Stomach (tissue), 9 donors: ENCODE measurements around the gene DDX54. TPM values are rescaled to one million over a fixed set of nuclear protein-coding genes. Genes with fewer than 3 reads are reported as not detected.

ENCODE experiments used
- DNase-seq, 2 donors: peaks; one replicate each; pipeline versions ENCODE4 v3.0.0 to v3.0.0-alpha.2; 2013 to 2019
- H3K27ac ChIP-seq, 5 donors: fragments of 200-600 bp in 4 of 5; sonication (generic) in 4 of 5; one replicate each; pipeline ENCODE4 v1.5.1; 2013 to 2019; ENCODE audit warnings: mild to moderate bottlenecking in 1 of 5, moderate library complexity in 1 of 5
- H3K27me3 ChIP-seq, 3 donors: fragments of 200-600 bp; sonication (generic); one replicate each; pipeline ENCODE4 v1.5.1; 2017 to 2019; ENCODE audit warnings: mixed run types in 1 of 3
- H3K36me3 ChIP-seq, 4 donors: fragments of 200-600 bp; sonication (generic); 1 replicate in 3 of 4; 2 replicates in 1 of 4; pipeline ENCODE4 v1.5.1; 2016 to 2019
- H3K4me1 ChIP-seq, 4 donors: fragments of 200-600 bp; sonication (generic); one replicate each; pipeline ENCODE4 v1.5.1; 2016 to 2019
- H3K4me3 ChIP-seq, 4 donors: fragments of 200-600 bp; sonication (generic) in 3 of 4; one replicate each; pipeline ENCODE4 v1.5.1; 2016 to 2019; ENCODE audit warnings: mild to moderate bottlenecking in 1 of 4
- H3K9me3 ChIP-seq, 4 donors: fragments of 200-600 bp; sonication (generic); one replicate each; pipeline ENCODE4 v1.5.1; 2016 to 2019
- EP300 ChIP-seq: sonication (generic); formaldehyde crosslinking; IDR thresholded peaks from one replicate; pipeline ENCODE4 v1.6.1; 2017; ENCODE audit warnings: antibody characterized with exemption
- POLR2A ChIP-seq, 4 donors: fragments of 450-650 bp; IDR thresholded peaks; one replicate each; pipeline ENCODE4 v1.6.1; 2016; ENCODE audit warnings: antibody characterized with exemption in 4 of 4, control low read depth in 2 of 4, mild to moderate bottlenecking in 1 of 4, moderate library complexity in 1 of 4
- POLR2AphosphoS5 ChIP-seq, 3 donors: sonication (generic); formaldehyde crosslinking; IDR thresholded peaks; one replicate each; pipeline ENCODE4 v1.6.1; 2016; ENCODE audit warnings: antibody characterized with exemption in 3 of 3
- WGBS, 5 donors: extraction: QIAGEN DNeasy Blood & Tissue Kit in 3 of 5; methylation state at CpG; one replicate each; pipeline versions ENCODE4 v1.1.5 to v1.1.7; 2013 to 2018; 5-methylcytosine and 5-hydroxymethylcytosine counted together
- intact Hi-C: fragments of 100-400 bp; cut with DNase I; formaldehyde crosslinking; loops from one replicate; pipeline ENCODE4 v1.15.1; 2023; ENCODE audit warnings: low total_unique reads
- polyA plus RNA-seq, 3 donors: library from polyadenylated mRNA; stranded (reverse); fragments of 200-250 nt; gene quantifications; one replicate each; pipeline ENCODE4 v1.2.3, GENCODE V29; 2013
- total RNA-seq, 5 donors: library from RNA; depleted of rRNA; stranded (reverse); fragments of >200 nt; gene quantifications; one replicate each; pipeline versions ENCODE4 v1.1.0 to v1.2.3, GENCODE V29; 2014 to 2016
- TF ChIP-seq, protein P1 (sequence below), 7 experiments: fragments of 450-650 bp in 4 of 7; fragments of 200-600 bp in 3 of 7; sonication (generic) in 3 of 7; IDR thresholded peaks; one replicate each; pipeline ENCODE4 v1.5.1; 2016 to 2019; ENCODE audit warnings: antibody characterized with exemption in 7 of 7, control low read depth in 2 of 7, mild to moderate bottlenecking in 1 of 7
- donor health status: healthy with polysubstance abuse.
- donor health status: Bipolar disorder and iron deficiency.
- donor health status: healthy.

Gene DDX54
- total and polyA plus RNA-seq, 8 donors: 14.6 to 167 (median 37.9) TPM

- no peak for TF ChIP-seq POLR2AphosphoS5 (IDR thresholded peaks at IDR 0.05)
- Histone ChIP-seq H3K4me1 (peaks cover 9 to 34% (median 18%) of the 10 kb centered on the region in 4 donors), H3K4me3 (no peak overlapping the region), H3K9me3 (no peaks in the 10 kb centered on the region), H3K36me3 (peaks cover 17 to 41% (median 38%) of the 10 kb centered on the region in 4 donors), H3K27me3 (no peaks in the 10 kb centered on the region), H3K27ac (no peak overlapping the region)
- intact Hi-C loops: no loop called here
- 90 to 94% (median 93%) methylated on average over 18 to 19 of the region's 19 CpGs for WGBS, 5 donors
- DNase-seq: no peak
Observed at GRCh38 chr12:113191227-113191626, 5.9 kb upstream of the DDX54 start.

- whole genome bisulfite sequencing, 5 donors: 92 to 98% (median 93%) methylated on average over 4 of the region's 4 CpGs
- Histone ChIP-seq H3K27ac (no peak overlapping the region), H3K4me3 (no peak overlapping the region), H3K36me3 (peaks cover 17 to 41% (median 38%) of the 10 kb centered on the region in 4 donors), H3K4me1 (peaks cover 13 to 39% (median 21%) of the 10 kb centered on the region in 4 donors), H3K27me3 (no peaks in the 10 kb centered on the region), H3K9me3 (no peaks in the 10 kb centered on the region)
- DNase-seq: no peak
- no peak for TF ChIP-seq EP300
- no peak for TF ChIP-seq POLR2AphosphoS5 (IDR thresholded peaks at IDR 0.05)
- TF ChIP-seq, protein P1, sequence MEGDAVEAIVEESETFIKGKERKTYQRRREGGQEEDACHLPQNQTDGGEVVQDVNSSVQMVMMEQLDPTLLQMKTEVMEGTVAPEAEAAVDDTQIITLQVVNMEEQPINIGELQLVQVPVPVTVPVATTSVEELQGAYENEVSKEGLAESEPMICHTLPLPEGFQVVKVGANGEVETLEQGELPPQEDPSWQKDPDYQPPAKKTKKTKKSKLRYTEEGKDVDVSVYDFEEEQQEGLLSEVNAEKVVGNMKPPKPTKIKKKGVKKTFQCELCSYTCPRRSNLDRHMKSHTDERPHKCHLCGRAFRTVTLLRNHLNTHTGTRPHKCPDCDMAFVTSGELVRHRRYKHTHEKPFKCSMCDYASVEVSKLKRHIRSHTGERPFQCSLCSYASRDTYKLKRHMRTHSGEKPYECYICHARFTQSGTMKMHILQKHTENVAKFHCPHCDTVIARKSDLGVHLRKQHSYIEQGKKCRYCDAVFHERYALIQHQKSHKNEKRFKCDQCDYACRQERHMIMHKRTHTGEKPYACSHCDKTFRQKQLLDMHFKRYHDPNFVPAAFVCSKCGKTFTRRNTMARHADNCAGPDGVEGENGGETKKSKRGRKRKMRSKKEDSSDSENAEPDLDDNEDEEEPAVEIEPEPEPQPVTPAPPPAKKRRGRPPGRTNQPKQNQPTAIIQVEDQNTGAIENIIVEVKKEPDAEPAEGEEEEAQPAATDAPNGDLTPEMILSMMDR (IDR thresholded peaks at IDR 0.05): no peak
- no peak for TF ChIP-seq POLR2A (IDR thresholded peaks at IDR 0.05)
- intact Hi-C loops: no loop called here
Observed at GRCh38 chr12:113190761-113191160, 5.5 kb upstream of the DDX54 start.

- DNase-seq: no peak
- Histone ChIP-seq H3K27ac (no peak overlapping the region), H3K4me1 (peaks cover 14 to 42% (median 23%) of the 10 kb centered on the region in 4 donors), H3K27me3 (no peaks in the 10 kb centered on the region), H3K36me3 (peaks cover 17 to 41% (median 38%) of the 10 kb centered on the region in 4 donors), H3K4me3 (no peak overlapping the region), H3K9me3 (no peaks in the 10 kb centered on the region)
- 61 to 90% (median 70%) methylated on average over 2 of the region's 2 CpGs for WGBS, 5 donors
- intact Hi-C loops: no loop called here
- TF ChIP-seq EP300 (no peak), POLR2A (IDR thresholded peaks at IDR 0.05) (no peak), POLR2AphosphoS5 (IDR thresholded peaks at IDR 0.05) (no peak)
- TF ChIP-seq, protein P1 (IDR thresholded peaks at IDR 0.05): no peak
Observed at GRCh38 chr12:113189361-113189760, 4.1 kb upstream of the DDX54 start.

DNA sequence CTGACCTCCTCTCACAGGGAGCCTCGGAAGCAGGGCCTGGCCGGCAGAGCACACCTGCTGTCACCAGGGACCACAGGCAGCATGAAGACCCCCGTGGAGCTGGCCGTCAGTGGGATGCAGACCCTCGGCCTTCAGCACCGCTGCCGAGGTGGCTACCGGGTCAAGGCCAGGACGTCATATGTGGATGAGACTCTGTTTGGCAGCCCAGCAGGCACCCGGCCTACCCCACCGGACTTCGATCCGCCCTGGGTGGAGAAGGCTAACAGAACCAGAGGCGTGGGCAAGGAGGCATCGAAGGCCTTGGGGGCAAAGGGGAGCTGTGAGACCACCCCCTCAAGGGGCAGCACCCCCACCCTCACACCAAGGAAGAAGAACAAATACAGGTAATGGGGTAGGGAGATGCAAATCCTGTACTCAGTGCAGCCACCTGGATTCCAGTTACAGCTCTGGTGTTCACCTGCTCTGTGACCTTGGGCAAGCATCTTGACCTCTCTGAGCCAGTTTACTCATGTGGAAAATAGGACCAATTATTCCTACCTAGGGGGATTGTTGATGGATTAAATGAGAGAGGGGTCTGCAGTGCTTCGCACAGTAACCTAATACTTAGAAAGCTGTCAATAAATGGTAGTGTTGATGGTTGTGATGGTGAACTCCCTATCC lies 1.5 kb upstream of the DDX54 start:
- TF ChIP-seq, protein P1 (IDR thresholded peaks at IDR 0.05): no peak
- TF ChIP-seq POLR2A (IDR thresholded peaks at IDR 0.05) (no peak), POLR2AphosphoS5 (IDR thresholded peaks at IDR 0.05) (no peak), EP300 (no peak)
- Histone ChIP-seq H3K9me3 (no peaks in the 10 kb centered on the region), H3K27me3 (no peaks in the 10 kb centered on the region), H3K36me3 (peaks cover 12 to 41% (median 31%) of the 10 kb centered on the region in 4 donors), H3K4me3 (peak overlapping the region in 3 of 4 donors; percentile 67 to 86 (median 86)), H3K27ac (peak overlapping the region in 2 of 5 donors; percentile 96 to 98), H3K4me1 (peaks cover 24 to 49% (median 31%) of the 10 kb centered on the region in 4 donors)
- DNase-seq: no peak
- WGBS, 5 donors: 71 to 81% (median 76%) methylated on average over 12 to 16 of the region's 16 CpGs
- intact Hi-C loops: no loop called here

- intact Hi-C loops: no loop called here
- TF ChIP-seq POLR2AphosphoS5 (IDR thresholded peaks at IDR 0.05) (no peak), EP300 (no peak), POLR2A (IDR thresholded peaks at IDR 0.05) (no peak)
- TF ChIP-seq, protein P1 (IDR thresholded peaks at IDR 0.05): no peak
- Histone ChIP-seq H3K9me3 (no peaks in the 10 kb centered on the region), H3K4me1 (peaks cover 24 to 54% (median 31%) of the 10 kb centered on the region in 4 donors), H3K4me3 (peak overlapping the region; percentile 67 to 97 (median 86)), H3K27me3 (no peaks in the 10 kb centered on the region), H3K27ac (peak overlapping the region; percentile 93 to 98 (median 96)), H3K36me3 (peaks cover 6 to 36% (median 24%) of the 10 kb centered on the region in 4 donors)
- peak in 1 of 2 donors; percentile 67 for DNase-seq
- WGBS, 5 donors: 5 to 13% (median 7%) methylated on average over 11 of the region's 11 CpGs
Observed at GRCh38 chr12:113186033-113186365, 721 bp upstream of the DDX54 start.
